ENCODE data around the gene MPZL1. TPM values are rescaled to one million over a fixed set of nuclear protein-coding genes. Genes with fewer than 3 reads are reported as not detected.

Gene MPZL1
- total RNA-seq, 2 donors from 2014 or later = 112 to 144 TPM

- Histone ChIP-seq H3K9me3 (no peaks in the 10 kb centered on the region), H3K4me1 (no peaks in the 10 kb centered on the region), H3K27ac (no peak overlapping the region), H3K27me3 (no peaks in the 10 kb centered on the region), H3K9ac (ENCODE audit: low read depth in 2 of 2, low read length in 2 of 2) (peak overlapping the region; percentile 8 to 89), H3K4me3 (no peak overlapping the region), H3K36me3 (no peaks in the 10 kb centered on the region)
- no peak for TF ChIP-seq CTCF (IDR thresholded peaks at IDR 0.05)
- no peak for DNase-seq
- intact Hi-C loops (cut with DNase I) = loop anchor here (5.0 kb wide), 1 partner anchor 78 kb away; no protein-coding TSS in a partner anchor
These were observed 2.0 kb downstream of the MPZL1 start for GRCh38 chr1:167723707-167724323.

- Histone ChIP-seq H3K36me3 (no peaks in the 10 kb centered on the region), H3K9me3 (no peaks in the 10 kb centered on the region), H3K9ac (ENCODE audit: low read depth in 2 of 2, low read length in 2 of 2) (no peak overlapping the region), H3K27ac (no peak overlapping the region), H3K4me3 (no peak overlapping the region), H3K4me1 (no peaks in the 10 kb centered on the region), H3K27me3 (no peaks in the 10 kb centered on the region)
- no peak for DNase-seq
- intact Hi-C loops (cut with DNase I) = no loop called here
- no peak for TF ChIP-seq CTCF (IDR thresholded peaks at IDR 0.05)
These were observed 4.2 kb downstream of the MPZL1 start for GRCh38 chr1:167726008-167726407.

- Histone ChIP-seq H3K9me3 (no peaks in the 10 kb centered on the region), H3K9ac (ENCODE audit: low read depth in 2 of 2, low read length in 2 of 2) (no peak overlapping the region), H3K27me3 (no peaks in the 10 kb centered on the region), H3K36me3 (no peaks in the 10 kb centered on the region), H3K27ac (no peak overlapping the region), H3K4me3 (no peak overlapping the region), H3K4me1 (no peaks in the 10 kb centered on the region)
- intact Hi-C loops (cut with DNase I) = no loop called here
- DNase-seq = no peak
- no peak for TF ChIP-seq CTCF (IDR thresholded peaks at IDR 0.05)
These were observed 7.1 kb downstream of the MPZL1 start for GRCh38 chr1:167728818-167729410.

GRCh38 chr1:167734227-167734626 lies 12.4 kb downstream of the MPZL1 start:
- Histone ChIP-seq H3K4me3 (no peak overlapping the region), H3K9me3 (no peaks in the 10 kb centered on the region), H3K4me1 (no peaks in the 10 kb centered on the region), H3K27ac (no peak overlapping the region), H3K36me3 (no peaks in the 10 kb centered on the region), H3K9ac (ENCODE audit: low read depth in 2 of 2, low read length in 2 of 2) (no peak overlapping the region), H3K27me3 (no peaks in the 10 kb centered on the region)
- no peak for DNase-seq
- intact Hi-C loops (cut with DNase I) = no loop called here
- no peak for TF ChIP-seq CTCF (IDR thresholded peaks at IDR 0.05)

GRCh38 chr1:167734841-167735240 lies 13.1 kb downstream of the MPZL1 start:
- no peaks in the 10 kb centered on the region for H3K4me1 ChIP-seq
- H3K4me3 ChIP-seq = no peak overlapping the region
- H3K9ac ChIP-seq (ENCODE audit: low read depth in 2 of 2, low read length in 2 of 2) = no peak overlapping the region
- no peaks in the 10 kb centered on the region for H3K36me3 ChIP-seq
- H3K27me3 ChIP-seq = no peaks in the 10 kb centered on the region
- no peak for TF ChIP-seq CTCF (IDR thresholded peaks at IDR 0.05)
- H3K27ac ChIP-seq = no peak overlapping the region
- H3K9me3 ChIP-seq = no peaks in the 10 kb centered on the region
- no peak for DNase-seq
- intact Hi-C loops (cut with DNase I) = no loop called here
